ENCODE measurements around the gene NUP205.
A peak's percentile ranks its signal among the peaks of the same experiment; 100 is the strongest.
"Not testable (repeated sequence)": the region's sequence is repeated elsewhere in the genome, so short reads cannot be mapped to it uniquely, and the experiment has no call there.

The NUP205 gene

GRCh38 chr7:135617781-135618180 lies 60.1 kb downstream of the NUP205 start:
- DNase-seq (ENCODE audit: low read depth in 1 of 2, low spot score in 1 of 2), result no peak

GRCh38 chr7:135618510-135618909 lies 60.8 kb downstream of the NUP205 start:
- no peak for DNase-seq (ENCODE audit: low read depth in 1 of 2, low spot score in 1 of 2)

- no peak for DNase-seq (ENCODE audit: low read depth in 1 of 2, low spot score in 1 of 2)
These were observed 62.7 kb downstream of the NUP205 start for GRCh38 chr7:135620447-135620846.

- DNase-seq (ENCODE audit: low read depth in 1 of 2, low spot score in 1 of 2), result peak in 1 of 2 donors; percentile 3
These were observed 63.5 kb downstream of the NUP205 start for GRCh38 chr7:135620980-135621850.

- DNase-seq (ENCODE audit: low read depth in 1 of 2, low spot score in 1 of 2), result no peak
These were observed 76.6 kb downstream of the NUP205 start for GRCh38 chr7:135634191-135634878.

GRCh38 chr7:135639690-135640089 lies 82.0 kb downstream of the NUP205 start:
- not testable (repeated sequence) for DNase-seq (ENCODE audit: low read depth in 1 of 2, low spot score in 1 of 2)

GRCh38 chr7:135644154-135644553 lies 86.4 kb downstream of the NUP205 start:
- no peak for DNase-seq (ENCODE audit: low read depth in 1 of 2, low spot score in 1 of 2)

GRCh38 chr7:135644729-135645128 lies 87.0 kb downstream of the NUP205 start:
- no peak for DNase-seq (ENCODE audit: low read depth in 1 of 2, low spot score in 1 of 2)

GRCh38 chr7:135645296-135645904 lies 87.7 kb downstream of the NUP205 start:
- no peak for DNase-seq (ENCODE audit: low read depth in 1 of 2, low spot score in 1 of 2)

GRCh38 chr7:135647755-135648154 lies 90.0 kb downstream of the NUP205 start:
- DNase-seq (ENCODE audit: low read depth in 1 of 2, low spot score in 1 of 2), result no peak

GRCh38 chr7:135648235-135648634 lies 90.5 kb downstream of the NUP205 start:
- DNase-seq (ENCODE audit: low read depth in 1 of 2, low spot score in 1 of 2), result no peak

GRCh38 chr7:135650831-135651573 lies 93.3 kb downstream of the NUP205 start:
- DNase-seq (ENCODE audit: low read depth in 1 of 2, low spot score in 1 of 2), result no peak

GRCh38 chr7:135653340-135654080 lies 95.8 kb downstream of the NUP205 start:
- DNase-seq (ENCODE audit: low read depth in 1 of 2, low spot score in 1 of 2), result no peak

GRCh38 chr7:135658564-135658963 lies 100.8 kb downstream of the NUP205 start:
- DNase-seq (ENCODE audit: low read depth in 1 of 2, low spot score in 1 of 2), result no peak

- no peak for DNase-seq (ENCODE audit: low read depth in 1 of 2, low spot score in 1 of 2)
These were observed 101.6 kb downstream of the NUP205 start for GRCh38 chr7:135659159-135659846.

- no peak for DNase-seq (ENCODE audit: low read depth in 1 of 2, low spot score in 1 of 2)
These were observed 103.8 kb downstream of the NUP205 start for GRCh38 chr7:135661311-135662122.

GRCh38 chr7:135662123-135662372 lies 104.3 kb downstream of the NUP205 start:
- DNase-seq (ENCODE audit: low read depth in 1 of 2, low spot score in 1 of 2), result no peak

- peak; percentile 94 to 96 for DNase-seq (ENCODE audit: low read depth in 1 of 2, low spot score in 1 of 2)
These were observed 104.8 kb downstream of the NUP205 start, which contains the start of gene STMP1 for GRCh38 chr7:135662373-135663114. TSS of gene STMP1 (plus strand) at chr7:135662514.
